Vagina (tissue), 2 donors: Measurements from ENCODE around the gene ENOX1. TPM values are rescaled to one million over a fixed set of nuclear protein-coding genes. Genes with fewer than 3 reads are reported as not detected.

Source experiments
- DNase-seq, 2 donors: peaks; one replicate each; pipeline ENCODE4 v3.0.0-alpha.2; 2017; ENCODE audit errors: extremely low spot score in 2 of 2
- H3K27ac ChIP-seq: fragments of 200-600 bp; sonication (generic); one replicate; pipeline ENCODE4 v1.5.1; 2019
- H3K27me3 ChIP-seq: fragments of 200-600 bp; sonication (generic); one replicate; pipeline ENCODE4 v1.5.1; 2019
- H3K36me3 ChIP-seq, 2 donors: fragments of 200-600 bp; sonication (generic); one replicate each; pipeline ENCODE4 v1.5.1; 2017 to 2019
- H3K4me1 ChIP-seq: fragments of 200-600 bp; sonication (generic); one replicate; pipeline ENCODE4 v1.5.1; 2019
- H3K4me3 ChIP-seq, 2 donors: fragments of 200-600 bp; sonication (generic); 1 replicate in 1 of 2; 2 replicates in 1 of 2; pipeline ENCODE4 v1.5.1; 2016 to 2019
- H3K9me3 ChIP-seq: fragments of 200-600 bp; sonication (generic); one replicate; pipeline ENCODE4 v1.5.1; 2019
- CTCF ChIP-seq, 3 experiments: fragments of 450-650 bp in 2 of 3; fragments of 200-600 bp in 1 of 3; sonication (generic) in 1 of 3; IDR thresholded peaks; one replicate each; pipeline ENCODE4 v1.5.1; 2017 to 2019; ENCODE audit warnings: antibody characterized with exemption in 3 of 3, mild to moderate bottlenecking in 2 of 3, moderate library complexity in 2 of 3
- POLR2A ChIP-seq, 2 donors: fragments of 450-650 bp; IDR thresholded peaks; one replicate each; pipeline ENCODE4 v1.6.1; 2017; ENCODE audit warnings: antibody characterized with exemption in 2 of 2, mild to moderate bottlenecking in 2 of 2, moderate library complexity in 2 of 2
- POLR2AphosphoS5 ChIP-seq, 2 donors: sonication (generic); formaldehyde crosslinking; IDR thresholded peaks; one replicate each; pipeline ENCODE4 v1.9.0; 2017; ENCODE audit warnings: antibody characterized with exemption in 2 of 2, mild to moderate bottlenecking in 2 of 2, low read depth in 1 of 2; ENCODE audit not compliant: insufficient read depth in 1 of 2
- intact Hi-C: fragments of 100-400 bp; cut with DNase I; formaldehyde crosslinking; loops from one replicate; pipeline ENCODE4 v1.15.1; 2023
- total RNA-seq: library from RNA; depleted of rRNA; stranded (reverse); fragments of >200 nt; gene quantifications from one replicate; pipeline ENCODE4 v1.2.3, GENCODE V29; 2016

ENOX1 gene
- total RNA-seq, 1 donor from 2014 or later = 2.7 TPM

- intact Hi-C loops = no loop called here
- no peaks in the 10 kb centered on the region for H3K36me3 ChIP-seq
- peaks cover 16% of the 10 kb centered on the region for H3K4me1 ChIP-seq
- no peak for TF ChIP-seq POLR2AphosphoS5 (IDR thresholded peaks at IDR 0.05; ENCODE audit: insufficient read depth in 1 of 2, low read depth in 1 of 2)
- no peak for TF ChIP-seq POLR2A (IDR thresholded peaks at IDR 0.05)
- TF ChIP-seq CTCF (IDR thresholded peaks at IDR 0.05) = no peak
- H3K27me3 ChIP-seq = no peaks in the 10 kb centered on the region
- H3K27ac ChIP-seq = no peak overlapping the region
- no peak overlapping the region for H3K4me3 ChIP-seq
- no peaks in the 10 kb centered on the region for H3K9me3 ChIP-seq
- DNase-seq = no peak
Measured at GRCh38 chr13:43514311-43514710, 272.5 kb downstream of the ENOX1 start.

GRCh38 chr13:43512221-43512620, 274.6 kb downstream of the ENOX1 start:
- H3K27ac ChIP-seq = no peak overlapping the region
- no peaks in the 10 kb centered on the region for H3K36me3 ChIP-seq
- H3K27me3 ChIP-seq = no peaks in the 10 kb centered on the region
- H3K4me1 ChIP-seq = peaks cover 11% of the 10 kb centered on the region
- H3K9me3 ChIP-seq = no peaks in the 10 kb centered on the region
- H3K4me3 ChIP-seq = no peak overlapping the region
- no peak for DNase-seq
- no peak for TF ChIP-seq POLR2AphosphoS5 (IDR thresholded peaks at IDR 0.05; ENCODE audit: insufficient read depth in 1 of 2, low read depth in 1 of 2)
- no peak for TF ChIP-seq CTCF (IDR thresholded peaks at IDR 0.05)
- no peak for TF ChIP-seq POLR2A (IDR thresholded peaks at IDR 0.05)
- intact Hi-C loops = no loop called here

- DNase-seq = no peak
- intact Hi-C loops = no loop called here
- no peaks in the 10 kb centered on the region for H3K27me3 ChIP-seq
Measured at GRCh38 chr13:43510956-43511901, 275.5 kb downstream of the ENOX1 start.

GRCh38 chr13:43495732-43496131, 291.0 kb downstream of the ENOX1 start:
- H3K27ac ChIP-seq = no peak overlapping the region
- no peak overlapping the region for H3K4me3 ChIP-seq
- no peaks in the 10 kb centered on the region for H3K36me3 ChIP-seq
- H3K9me3 ChIP-seq = no peaks in the 10 kb centered on the region
- DNase-seq = no peak
- no peaks in the 10 kb centered on the region for H3K4me1 ChIP-seq
- TF ChIP-seq CTCF (IDR thresholded peaks at IDR 0.05) = no peak
- H3K27me3 ChIP-seq = no peaks in the 10 kb centered on the region
- intact Hi-C loops = no loop called here

More at GRCh38 chr13:43510956-43511901, 275.5 kb downstream of the ENOX1 start:
- Histone ChIP-seq H3K36me3 (no peaks in the 10 kb centered on the region), H3K4me1 (peaks cover 5% of the 10 kb centered on the region), H3K4me3 (no peak overlapping the region), H3K9me3 (no peaks in the 10 kb centered on the region), H3K27ac (peak overlapping the region; percentile 20)
- TF ChIP-seq CTCF (IDR thresholded peaks at IDR 0.05) = no peak
- TF ChIP-seq POLR2A (IDR thresholded peaks at IDR 0.05) = no peak
- TF ChIP-seq POLR2AphosphoS5 (IDR thresholded peaks at IDR 0.05; ENCODE audit: insufficient read depth in 1 of 2, low read depth in 1 of 2) = no peak

GRCh38 chr13:43494206-43494605, 292.6 kb downstream of the ENOX1 start:
- intact Hi-C loops = no loop called here
- no peak for DNase-seq
- no peaks in the 10 kb centered on the region for H3K36me3 ChIP-seq
- TF ChIP-seq CTCF (IDR thresholded peaks at IDR 0.05) (no peak), POLR2AphosphoS5 (IDR thresholded peaks at IDR 0.05; ENCODE audit: insufficient read depth in 1 of 2, low read depth in 1 of 2) (no peak), POLR2A (IDR thresholded peaks at IDR 0.05) (no peak)
- H3K27me3 ChIP-seq = no peaks in the 10 kb centered on the region
- H3K4me1 ChIP-seq = no peaks in the 10 kb centered on the region
- no peak overlapping the region for H3K27ac ChIP-seq
- H3K4me3 ChIP-seq = no peak overlapping the region
- no peaks in the 10 kb centered on the region for H3K9me3 ChIP-seq
